Occipital lobe (tissue), 2 donors: ENCODE results near the gene ANKRD13D. TPM values are rescaled to one million over a fixed set of nuclear protein-coding genes. Genes with fewer than 3 reads are reported as not detected.

Experiments used
- DNase-seq: peaks from one replicate; lab custom pipeline; 2025; lab: John Stamatoyannopoulos, UW
- total RNA-seq: library from RNA; depleted of rRNA; stranded (reverse); fragments of >200 nt; gene quantifications from one replicate; pipeline ENCODE4 v1.2.3, GENCODE V29; 2014

Gene ANKRD13D
- total RNA-seq, 1 donor from 2014 or later = 49.4 TPM

- DNase-seq = no peak
Observed at GRCh38 chr11:67261946-67262681, 27.0 kb upstream of the ANKRD13D start.

GRCh38 chr11:67262731-67263675 is 26.1 kb upstream of the ANKRD13D start:
- peak; percentile 53 for DNase-seq

- DNase-seq = no peak
Observed at GRCh38 chr11:67264260-67264659, 24.8 kb upstream of the ANKRD13D start.

GRCh38 chr11:67264877-67265632 is 24.0 kb upstream of the ANKRD13D start:
- no peak for DNase-seq

GRCh38 chr11:67265633-67266448 is 23.3 kb upstream of the ANKRD13D start:
- DNase-seq = peak; percentile 36

- DNase-seq = no peak
Observed at GRCh38 chr11:67266449-67267187, 22.5 kb upstream of the ANKRD13D start, which contains the start of gene GRK2. Gene GRK2, plus strand, starts transcription at chr11:67266473. Its CDS starts 227 bp downstream, at chr11:67266700.

GRCh38 chr11:67267188-67268080 is 21.7 kb upstream of the ANKRD13D start:
- no peak for DNase-seq

- DNase-seq = no peak
Observed at GRCh38 chr11:67268081-67268961, 20.8 kb upstream of the ANKRD13D start.

GRCh38 chr11:67268962-67269268 is 20.2 kb upstream of the ANKRD13D start:
- DNase-seq = no peak

GRCh38 chr11:67269401-67270255 is 19.5 kb upstream of the ANKRD13D start:
- no peak for DNase-seq

GRCh38 chr11:67270256-67271204 is 18.6 kb upstream of the ANKRD13D start:
- peak; percentile 36 for DNase-seq

- no peak for DNase-seq
Observed at GRCh38 chr11:67271205-67271540, 17.9 kb upstream of the ANKRD13D start.

- DNase-seq = no peak
Observed at GRCh38 chr11:67271541-67272284, 17.4 kb upstream of the ANKRD13D start.

- no peak for DNase-seq
Observed at GRCh38 chr11:67272327-67273259, 16.5 kb upstream of the ANKRD13D start.
